H4 (cell line): ENCODE measurements around the gene SLC11A1. TPM values are rescaled to one million over a fixed set of nuclear protein-coding genes. Genes with fewer than 3 reads are reported as not detected.

ENCODE experiments used
- DNase-seq: peaks from one replicate; pipeline ENCODE4 v3.0.0-alpha.2; 2015; ENCODE audit warnings: low spot score
- total RNA-seq: library from RNA; depleted of rRNA; stranded (reverse); fragments of >200 nt; shearing (Covaris generic); gene quantifications from 2 replicates; pipeline ENCODE4 v1.2.3, GENCODE V29; 2014

Gene SLC11A1
- total RNA-seq, 1 experiment from 2014 or later, result 0.04 TPM

GRCh38 chr2:218393750-218394290 is 11.7 kb downstream of the SLC11A1 start:
- DNase-seq, result no peak

- no peak for DNase-seq
Measured at GRCh38 chr2:218394298-218395089, 12.4 kb downstream of the SLC11A1 start.

DNA sequence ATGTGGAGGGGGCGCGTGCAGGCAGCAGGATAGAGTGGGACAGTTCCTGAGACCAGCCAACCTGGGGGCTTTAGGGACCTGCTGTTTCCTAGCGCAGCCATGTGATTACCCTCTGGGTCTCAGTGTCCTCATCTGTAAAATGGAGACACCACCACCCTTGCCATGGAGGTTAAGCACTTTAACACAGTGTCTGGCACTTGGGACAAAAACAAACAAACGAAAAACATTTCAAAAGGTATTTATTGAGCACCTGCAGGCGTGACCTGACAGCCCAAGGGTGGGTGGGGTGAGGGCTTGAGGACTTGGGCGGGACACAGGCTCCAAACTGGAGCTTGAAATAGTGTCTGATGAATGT is 13.0 kb downstream of the SLC11A1 start:
- DNase-seq, result no peak

- no peak for DNase-seq
Measured at GRCh38 chr2:218395456-218395825, 13.4 kb downstream of the SLC11A1 start.

- DNase-seq, result peak; percentile 88
Measured at GRCh38 chr2:218395826-218396687, 14.0 kb downstream of the SLC11A1 start.

GRCh38 chr2:218396688-218397462 is 14.8 kb downstream of the SLC11A1 start:
- peak; percentile 83 for DNase-seq

GRCh38 chr2:218397463-218397819 is 15.4 kb downstream of the SLC11A1 start:
- no peak for DNase-seq

GRCh38 chr2:218397820-218398436 is 15.9 kb downstream of the SLC11A1 start:
- peak; percentile 31 for DNase-seq

DNA sequence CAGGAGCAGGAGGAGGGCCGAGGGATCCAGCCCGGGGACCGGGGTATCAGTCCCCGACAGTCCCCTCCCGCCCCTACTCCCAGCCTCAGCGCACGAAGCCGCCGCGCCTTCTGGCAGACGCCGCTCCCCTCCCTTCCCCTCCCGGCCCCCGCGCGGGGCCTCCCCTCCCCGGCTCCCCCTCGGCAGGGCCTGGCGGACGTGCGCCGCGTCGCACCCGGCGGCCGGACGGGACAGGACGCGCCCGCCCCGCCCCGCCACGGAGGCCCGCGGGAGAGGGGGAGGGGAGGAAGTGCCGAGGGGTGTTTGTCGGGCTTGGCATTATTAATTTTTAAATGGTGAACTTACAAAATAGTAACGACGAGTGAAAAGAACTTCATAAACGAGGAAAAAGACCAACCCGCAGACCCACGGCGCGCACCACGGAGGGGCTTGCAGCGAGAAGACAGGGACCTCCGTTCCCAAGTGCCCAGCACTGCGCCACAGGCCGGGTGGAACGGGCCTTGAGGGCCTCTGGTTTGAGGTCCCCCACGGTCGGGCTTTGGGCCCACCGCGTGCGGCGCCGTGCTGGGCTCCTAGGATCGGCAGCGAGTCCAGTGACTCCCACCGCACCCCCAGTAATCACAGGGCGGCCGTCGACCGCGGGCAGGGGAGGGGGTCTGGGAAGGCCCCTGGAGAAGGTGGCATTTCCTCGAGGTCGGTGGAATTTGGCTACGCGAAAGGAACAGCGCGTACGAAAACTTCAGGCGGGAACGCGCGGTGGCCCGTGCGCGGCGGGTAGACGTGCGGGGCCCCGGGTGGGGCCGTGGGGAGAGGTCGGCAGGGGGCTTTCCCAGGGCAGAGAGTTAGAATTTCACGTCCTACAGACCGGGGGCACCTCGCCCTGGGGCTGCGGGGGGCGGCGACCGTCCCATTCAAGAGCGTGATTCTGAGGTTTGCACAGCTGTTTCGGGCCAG is 16.6 kb downstream of the SLC11A1 start:
- DNase-seq, result no peak

- DNase-seq, result peak; percentile 89
Measured at GRCh38 chr2:218399391-218400166, 17.5 kb downstream of the SLC11A1 start, which contains the start of gene CTDSP1. CTDSP1 (plus strand) TSS chr2:218399868; CDS start chr2:218400091, 223 bp downstream.

DNA sequence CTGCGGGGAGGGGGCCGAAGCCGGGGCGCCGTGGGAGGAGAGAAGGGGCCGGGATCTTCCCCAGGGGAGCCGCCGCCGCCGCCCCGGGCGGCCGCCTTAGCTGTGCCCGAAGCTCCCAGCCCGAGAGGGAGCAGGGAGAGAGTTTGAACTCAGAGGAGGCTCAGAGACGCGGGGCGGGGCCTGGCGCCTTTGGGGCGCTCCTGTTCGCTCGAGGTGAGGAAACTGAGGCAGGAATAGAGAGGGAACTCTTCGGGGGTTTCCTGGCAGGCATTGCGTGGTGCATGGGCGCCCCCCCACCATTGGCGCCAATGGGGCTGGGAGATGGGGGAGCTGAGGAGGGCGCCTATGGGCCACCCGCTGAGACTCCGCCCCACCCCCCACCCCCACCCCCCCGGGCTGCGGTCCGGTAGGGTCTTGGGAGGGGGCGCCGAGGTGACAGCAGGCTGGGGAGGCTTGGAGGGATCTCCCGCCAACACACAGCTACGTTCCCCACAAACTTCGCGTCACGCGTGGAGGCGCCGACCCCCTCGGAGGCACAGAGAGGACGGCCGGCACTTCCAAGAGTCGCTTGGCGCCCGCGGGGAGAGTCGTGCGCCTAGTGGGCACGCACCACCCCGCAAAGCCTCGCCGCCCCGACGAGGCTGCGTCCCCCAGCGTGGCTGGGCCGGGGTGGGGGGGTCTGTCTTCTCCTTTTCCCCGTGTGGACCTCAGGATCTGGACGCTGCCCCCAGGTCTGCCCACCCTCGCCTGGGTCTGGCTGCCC is 18.3 kb downstream of the SLC11A1 start:
- peak; percentile 3 for DNase-seq

DNA sequence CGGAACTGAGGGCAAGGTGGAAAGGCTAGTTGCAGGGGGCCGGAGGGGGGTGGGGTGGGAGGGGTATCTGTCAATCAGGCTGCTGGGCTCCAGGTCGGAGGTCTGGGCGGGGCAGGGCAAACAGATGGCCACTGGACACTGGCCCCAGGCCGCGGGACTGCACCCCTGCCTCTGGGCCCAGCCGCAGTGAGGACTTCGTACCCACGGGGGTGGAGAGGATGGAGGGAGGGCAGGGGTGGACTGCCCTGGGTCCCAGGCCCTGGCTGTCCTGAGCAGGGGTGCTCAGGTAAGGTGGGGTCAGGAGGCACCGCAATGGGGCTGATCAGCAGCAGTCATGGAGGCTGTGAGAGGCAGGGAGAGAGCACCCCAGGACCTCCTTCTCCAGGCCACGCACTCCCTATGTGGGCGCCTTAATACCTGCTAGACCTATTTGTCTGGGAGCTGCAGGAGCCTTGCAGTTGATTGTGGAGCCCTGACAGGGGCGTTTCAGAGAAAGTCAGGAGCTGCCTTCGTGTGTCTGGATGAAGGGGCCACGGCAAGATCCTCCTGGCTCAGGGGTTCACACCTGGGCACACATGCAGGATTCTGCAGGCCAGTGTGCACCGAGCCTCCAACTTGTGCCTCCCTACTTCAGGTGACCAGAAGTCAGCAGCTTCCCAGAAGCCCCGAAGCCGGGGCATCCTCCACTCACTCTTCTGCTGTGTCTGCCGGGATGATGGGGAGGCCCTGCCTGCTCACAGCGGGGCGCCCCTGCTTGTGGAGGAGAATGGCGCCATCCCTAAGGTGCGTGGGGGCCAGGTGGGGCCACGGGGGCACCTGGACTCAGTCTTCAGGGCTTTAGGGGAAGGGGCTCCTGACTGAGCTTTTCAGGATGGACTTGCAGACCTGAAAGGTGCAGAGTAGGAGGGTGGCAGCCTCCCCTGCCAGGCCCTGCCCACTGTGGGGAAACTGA is 19.1 kb downstream of the SLC11A1 start:
- peak; percentile 14 for DNase-seq

DNA sequence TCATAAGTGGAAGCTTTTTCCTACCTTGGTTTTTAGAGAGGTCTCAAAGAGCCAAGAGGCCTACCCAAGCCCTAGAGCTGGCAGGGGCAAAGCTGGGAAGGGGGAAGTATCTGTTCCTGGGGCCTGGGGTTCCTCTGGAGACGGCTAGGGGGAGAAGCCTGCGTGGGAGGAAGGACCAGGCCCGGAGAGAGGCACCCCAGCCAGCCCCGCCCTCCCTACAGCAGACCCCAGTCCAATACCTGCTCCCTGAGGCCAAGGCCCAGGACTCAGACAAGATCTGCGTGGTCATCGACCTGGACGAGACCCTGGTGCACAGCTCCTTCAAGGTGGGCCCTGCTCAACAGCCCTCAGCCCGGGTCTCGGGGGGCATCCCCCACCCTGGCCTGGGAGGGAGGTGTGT is 19.8 kb downstream of the SLC11A1 start:
- DNase-seq, result no peak

DNA sequence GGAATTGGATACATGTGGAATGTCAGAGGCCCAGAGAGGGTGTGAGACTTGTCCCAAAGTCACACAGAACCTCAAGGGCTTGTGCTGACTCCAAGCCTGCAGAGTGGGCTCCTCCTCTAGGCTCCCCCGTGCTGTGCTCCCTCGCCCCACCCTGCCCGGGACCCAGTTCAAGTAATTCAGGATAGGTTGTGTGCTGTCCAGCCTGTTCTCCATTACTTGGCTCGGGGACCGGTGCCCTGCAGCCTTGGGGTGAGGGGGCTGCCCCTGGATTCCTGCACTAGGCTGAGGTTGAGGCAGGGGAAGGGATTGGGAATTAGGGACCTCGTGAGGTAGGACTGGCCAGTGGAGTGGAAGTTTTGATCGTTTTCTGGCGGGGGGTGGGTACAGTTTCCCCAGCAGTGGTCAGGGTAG is 20.4 kb downstream of the SLC11A1 start:
- DNase-seq, result no peak

DNA sequence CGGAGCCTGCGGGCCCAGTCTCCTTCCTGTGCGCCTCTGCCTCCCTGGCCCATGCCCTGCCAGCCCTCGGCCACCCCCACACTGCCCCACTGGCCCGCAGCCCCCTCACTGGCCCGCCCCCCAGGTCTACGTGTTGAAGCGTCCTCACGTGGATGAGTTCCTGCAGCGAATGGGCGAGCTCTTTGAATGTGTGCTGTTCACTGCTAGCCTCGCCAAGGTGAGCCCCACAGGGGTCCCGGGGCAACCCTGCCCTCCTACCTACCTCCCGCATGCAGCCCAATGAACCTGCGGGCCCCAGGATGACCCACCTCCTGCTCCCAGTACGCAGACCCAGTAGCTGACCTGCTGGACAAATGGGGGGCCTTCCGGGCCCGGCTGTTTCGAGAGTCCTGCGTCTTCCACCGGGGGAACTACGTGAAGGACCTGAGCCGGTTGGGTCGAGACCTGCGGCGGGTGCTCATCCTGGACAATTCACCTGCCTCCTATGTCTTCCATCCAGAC is 20.9 kb downstream of the SLC11A1 start:
- no peak for DNase-seq

DNA sequence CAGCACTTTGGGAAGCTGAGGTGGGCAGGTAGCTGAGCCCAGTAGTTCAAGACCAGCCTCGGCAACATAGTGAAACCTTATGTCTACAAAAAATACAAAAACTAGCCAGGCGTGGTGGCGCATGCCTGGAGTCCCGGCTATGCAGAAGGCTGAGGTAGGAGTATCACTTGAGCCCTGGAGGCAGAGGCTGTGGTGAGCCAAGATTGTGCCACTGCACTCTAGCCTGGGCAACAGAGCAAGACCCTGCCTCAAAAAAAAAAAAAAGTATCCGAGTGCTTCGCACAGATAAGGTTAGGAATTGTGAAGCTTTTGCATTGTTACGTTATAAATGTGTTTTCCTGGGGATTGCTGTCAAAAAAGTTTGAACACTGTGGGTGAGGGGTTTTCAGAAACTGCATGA is 21.7 kb downstream of the SLC11A1 start:
- DNase-seq, result no peak

DNA sequence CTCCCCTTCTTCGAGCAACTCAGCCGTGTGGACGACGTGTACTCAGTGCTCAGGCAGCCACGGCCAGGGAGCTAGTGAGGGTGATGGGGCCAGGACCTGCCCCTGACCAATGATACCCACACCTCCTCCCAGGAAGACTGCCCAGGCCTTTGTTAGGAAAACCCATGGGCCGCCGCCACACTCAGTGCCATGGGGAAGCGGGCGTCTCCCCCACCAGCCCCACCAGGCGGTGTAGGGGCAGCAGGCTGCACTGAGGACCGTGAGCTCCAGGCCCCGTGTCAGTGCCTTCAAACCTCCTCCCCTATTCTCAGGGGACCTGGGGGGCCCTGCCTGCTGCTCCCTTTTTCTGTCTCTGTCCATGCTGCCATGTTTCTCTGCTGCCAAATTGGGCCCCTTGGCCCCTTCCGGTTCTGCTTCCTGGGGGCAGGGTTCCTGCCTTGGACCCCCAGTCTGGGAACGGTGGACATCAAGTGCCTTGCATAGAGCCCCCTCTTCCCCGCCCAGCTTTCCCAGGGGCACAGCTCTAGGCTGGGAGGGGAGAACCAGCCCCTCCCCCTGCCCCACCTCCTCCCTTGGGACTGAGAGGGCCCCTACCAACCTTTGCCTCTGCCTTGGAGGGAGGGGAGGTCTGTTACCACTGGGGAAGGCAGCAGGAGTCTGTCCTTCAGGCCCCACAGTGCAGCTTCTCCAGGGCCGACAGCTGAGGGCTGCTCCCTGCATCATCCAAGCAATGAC is 22.4 kb downstream of the SLC11A1 start:
- peak; percentile 3 for DNase-seq
